GM21390 (cell line): Measurements from ENCODE around the gene BNC2.
"Not testable (repeated sequence)": the region's sequence is repeated elsewhere in the genome, so short reads cannot be mapped to it uniquely, and the experiment has no call there.

ENCODE experiments used
- ATAC-seq: cut with Tn5 transposase; IDR thresholded peaks from one replicate; pipeline ENCODE4 v1.9.1; 2021; ENCODE audit not compliant: unreplicated experiment

Gene BNC2

DNA sequence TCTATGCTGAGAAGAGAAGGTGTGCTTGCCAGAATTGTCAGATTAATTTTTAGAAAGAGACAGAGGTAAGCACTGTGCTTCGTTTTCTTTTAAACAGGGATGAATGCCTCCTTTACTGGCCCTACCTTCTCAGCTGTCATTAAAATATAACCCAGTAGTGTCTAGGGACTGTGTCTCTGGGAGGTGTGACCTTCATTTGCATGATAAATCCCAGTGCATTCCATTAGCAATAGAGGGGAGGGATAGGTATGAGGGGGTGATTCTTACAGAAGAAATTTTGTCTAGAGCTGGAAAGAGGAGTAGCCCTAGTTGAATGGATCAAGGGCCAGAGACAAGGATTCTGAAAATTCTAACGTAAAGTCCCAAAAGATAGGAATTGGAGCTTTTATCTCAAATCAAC lies 351.5 kb downstream of the BNC2 start:
- ATAC-seq: no peak

DNA sequence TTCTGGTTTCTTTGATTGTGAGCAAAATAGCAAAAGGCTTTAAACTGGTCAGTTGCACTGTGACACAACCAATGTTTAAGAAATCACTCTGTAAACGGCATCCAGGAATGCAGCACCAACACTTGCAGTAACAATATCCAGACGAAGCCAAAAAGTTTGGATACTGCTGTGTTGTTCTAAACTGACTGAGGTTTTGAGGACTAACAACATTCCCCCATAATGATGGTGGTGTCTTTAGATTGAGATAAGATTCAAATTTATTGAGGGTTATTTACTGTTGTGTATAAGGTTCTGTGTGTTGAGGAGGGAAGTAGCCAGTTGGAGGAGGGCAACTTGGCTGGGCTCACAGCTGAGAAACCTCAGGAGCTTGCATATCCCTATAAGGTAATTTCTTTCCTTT lies 353.6 kb downstream of the BNC2 start:
- ATAC-seq: no peak

DNA sequence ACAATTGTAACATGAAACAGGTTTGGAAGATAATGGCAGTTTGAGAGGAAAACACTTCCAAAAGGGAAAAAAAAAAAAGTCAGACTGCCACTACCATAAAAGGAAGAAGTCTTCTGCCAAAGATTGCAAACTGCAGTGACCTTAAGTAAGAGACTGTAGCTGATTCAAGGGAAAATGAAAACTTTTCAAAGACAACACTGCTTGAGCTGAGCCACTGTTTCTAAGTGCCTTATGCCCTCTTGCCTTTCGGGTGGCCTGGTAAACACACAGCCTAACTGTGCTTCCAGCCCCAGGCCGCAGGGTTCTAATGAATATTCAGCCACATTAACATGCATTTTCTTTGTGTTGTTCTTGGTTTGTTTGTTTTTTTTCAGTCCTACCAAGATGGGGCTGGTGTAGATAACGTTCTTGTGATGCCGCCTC lies 354.6 kb downstream of the BNC2 start:
- ATAC-seq: no peak

DNA sequence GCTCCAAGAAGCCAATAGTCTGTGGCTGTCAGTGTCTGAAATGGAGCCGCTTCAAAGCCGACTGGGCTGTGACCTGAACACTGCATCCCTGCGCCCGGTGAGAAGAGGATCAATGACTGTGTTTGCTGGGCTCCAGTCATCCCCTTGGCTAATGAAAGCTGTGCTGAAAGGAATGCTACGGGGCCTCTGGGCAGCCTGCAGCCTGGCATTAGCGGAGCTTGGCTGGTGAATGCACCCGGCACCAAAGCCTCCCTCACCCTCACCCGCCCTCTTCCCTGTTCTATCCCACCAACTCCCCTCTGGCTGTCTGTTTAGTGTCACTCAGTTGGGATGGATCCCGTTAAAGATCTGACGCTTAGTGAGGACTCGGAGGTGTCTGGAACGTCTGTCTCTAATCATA lies 355.3 kb downstream of the BNC2 start:
- no peak for ATAC-seq

DNA sequence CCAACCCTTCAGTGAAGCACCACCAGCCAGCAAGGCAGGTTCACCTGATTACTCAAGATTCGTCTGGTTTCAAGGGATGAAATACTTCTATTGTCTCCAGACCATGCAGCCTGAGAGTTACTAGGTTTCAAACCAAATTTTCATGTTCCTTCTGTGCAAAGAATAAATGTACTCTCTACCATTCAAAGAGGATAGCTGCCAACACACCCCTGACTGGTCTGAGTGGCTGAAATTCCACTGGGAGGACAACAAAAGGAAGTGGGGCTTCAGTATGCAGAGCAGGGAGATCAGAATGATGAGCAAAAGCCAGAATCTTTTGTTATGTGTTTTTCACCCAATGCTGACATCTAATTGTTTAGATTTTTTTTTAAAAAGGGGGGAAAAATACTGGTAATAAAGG lies 356.3 kb downstream of the BNC2 start:
- ATAC-seq: no peak

DNA sequence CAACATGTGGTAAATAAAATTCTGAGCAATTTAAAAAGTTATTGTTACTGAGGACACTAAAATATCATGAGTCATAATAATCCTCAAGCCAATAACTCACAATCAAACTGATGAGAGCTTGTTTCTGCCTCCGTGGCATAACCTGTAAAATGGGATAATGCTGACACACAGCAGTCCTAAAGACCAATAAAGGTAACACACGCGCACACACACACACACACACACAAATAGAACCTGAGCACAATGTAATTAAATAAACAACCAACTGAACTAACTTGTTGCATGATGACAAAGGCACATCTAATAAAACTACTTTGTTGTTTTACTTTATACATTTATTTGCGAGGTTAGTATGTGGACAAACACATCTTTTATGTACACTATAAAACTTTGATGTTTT lies 358.2 kb downstream of the BNC2 start:
- no peak for ATAC-seq

DNA sequence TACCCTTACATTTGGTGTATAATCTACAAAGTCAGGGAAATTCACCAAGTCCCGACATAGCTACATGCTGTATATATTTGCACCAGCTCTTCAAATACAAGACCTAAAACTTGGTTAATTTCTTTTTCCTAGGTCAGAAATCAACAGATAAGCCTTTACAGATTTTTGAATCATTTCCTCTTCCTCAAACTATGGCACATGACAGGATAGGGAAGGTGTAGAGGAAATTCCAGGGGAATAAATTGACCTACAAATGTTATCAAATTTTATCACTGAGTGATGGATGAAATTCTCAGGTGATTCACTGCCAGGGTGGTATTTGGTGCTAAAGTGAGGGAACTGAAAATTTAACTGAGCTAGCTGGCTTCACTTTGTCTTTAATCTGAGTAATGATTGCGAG lies 360.0 kb downstream of the BNC2 start:
- no peak for ATAC-seq

DNA sequence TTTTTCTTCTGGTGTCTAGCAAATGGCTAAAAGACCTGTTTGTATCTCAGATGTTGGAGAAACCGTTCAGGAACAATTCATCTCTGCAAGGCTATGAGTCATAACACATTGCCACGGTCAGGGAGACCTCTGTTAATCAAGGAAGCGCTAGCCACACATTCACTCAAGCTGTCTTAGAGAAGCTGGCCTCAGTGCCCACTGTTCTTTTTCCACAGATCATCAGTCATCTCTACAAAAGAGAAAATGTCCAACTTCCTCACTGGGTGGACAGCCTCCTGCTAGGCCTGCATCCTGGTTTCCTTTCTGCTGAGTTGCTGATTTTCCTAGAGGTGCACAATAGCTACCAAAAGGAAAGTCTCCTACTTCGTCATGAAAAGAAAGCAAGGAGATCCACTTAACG lies 360.5 kb downstream of the BNC2 start:
- ATAC-seq: no peak

DNA sequence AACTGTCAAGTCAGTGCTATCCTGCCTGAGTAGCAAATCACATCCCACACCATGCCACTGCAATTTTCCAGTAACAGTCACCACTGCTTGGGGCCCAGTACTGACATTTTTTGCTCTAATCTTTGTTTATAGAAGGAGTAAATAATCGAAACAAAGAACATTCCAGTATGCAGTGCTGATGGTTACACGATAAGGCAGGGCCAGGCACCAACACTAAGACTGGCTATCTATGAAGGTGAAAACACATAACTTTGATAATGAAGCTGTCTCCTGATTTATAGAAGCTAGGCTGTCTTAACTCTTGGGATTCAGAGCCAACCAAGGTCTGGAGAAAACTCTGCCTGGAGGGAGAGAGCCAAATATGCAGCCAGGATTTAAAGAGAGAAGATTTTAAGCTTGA lies 365.3 kb downstream of the BNC2 start:
- ATAC-seq: no peak

DNA sequence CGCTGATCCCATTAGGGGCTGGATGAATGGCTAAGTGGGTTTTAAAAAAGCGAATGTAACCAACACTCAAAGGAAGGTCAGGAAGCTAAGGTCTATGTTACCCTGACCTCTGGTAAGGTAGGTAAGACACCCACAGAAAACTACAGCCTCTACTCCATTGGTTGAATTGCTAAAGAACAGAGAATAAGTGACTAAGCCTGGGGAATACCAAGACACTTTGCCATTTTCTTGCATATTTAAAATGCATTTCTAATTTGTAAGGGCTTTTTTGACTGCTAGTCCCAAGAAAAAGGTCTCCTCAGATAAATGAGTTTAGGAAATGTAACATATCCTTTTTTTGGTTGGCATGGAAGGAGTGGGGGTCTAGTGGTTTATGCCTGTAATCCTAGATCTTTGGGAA lies 368.7 kb downstream of the BNC2 start:
- no peak for ATAC-seq

DNA sequence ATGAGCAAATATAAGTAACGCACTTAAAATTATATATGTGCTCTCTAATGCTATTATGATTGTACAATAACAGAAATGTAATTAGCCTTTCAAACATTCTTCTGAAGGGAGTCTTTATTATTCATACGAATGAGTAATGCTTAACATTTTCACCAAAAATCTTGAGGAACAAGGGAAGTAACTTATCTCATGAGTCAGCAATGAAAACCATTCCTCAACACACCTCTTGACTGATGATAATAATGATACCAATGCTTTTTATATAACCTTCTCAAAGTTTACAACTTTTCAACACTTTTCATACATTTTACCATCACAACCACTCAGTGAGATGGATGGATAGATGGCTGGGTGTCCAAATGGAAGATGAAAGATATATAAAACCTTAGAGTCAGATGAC lies 369.3 kb downstream of the BNC2 start:
- ATAC-seq: no peak

DNA sequence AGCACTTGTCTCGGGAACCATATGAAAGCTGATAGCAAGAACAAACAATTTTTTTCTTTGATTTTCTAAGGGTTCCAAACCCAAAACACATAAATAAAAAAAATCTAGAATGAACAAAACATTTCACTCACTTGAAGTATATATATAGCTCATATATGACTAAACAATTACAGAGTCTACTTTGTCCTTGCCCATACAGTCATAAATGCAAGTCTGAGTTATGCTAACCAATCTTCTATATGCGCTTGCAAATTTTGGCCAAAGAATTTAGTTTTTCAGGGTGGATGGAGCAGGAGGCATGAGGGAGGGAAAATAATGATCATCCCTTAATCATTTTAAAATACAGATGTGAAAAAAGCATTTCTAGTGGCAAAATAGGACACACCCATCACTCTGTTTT lies 370.1 kb downstream of the BNC2 start:
- ATAC-seq: no peak

DNA sequence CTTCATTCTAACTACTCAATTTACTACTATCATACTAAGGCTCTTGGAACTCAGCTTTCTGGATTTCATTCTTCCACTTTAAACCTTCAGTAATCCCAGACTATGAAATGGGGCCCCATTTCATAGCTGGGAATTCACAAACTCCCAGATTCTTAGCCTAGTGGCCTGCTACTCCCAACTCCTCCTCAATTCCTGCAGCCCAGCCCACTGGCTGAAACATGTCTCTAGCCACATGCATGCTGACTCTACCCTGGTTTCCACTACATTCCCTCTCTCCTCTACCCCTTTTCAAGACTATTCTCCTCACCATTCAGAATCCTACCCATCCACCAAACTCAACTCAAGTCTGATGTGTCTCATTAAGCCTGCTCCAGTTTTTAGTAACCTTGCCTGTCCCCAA lies 370.6 kb downstream of the BNC2 start:
- no peak for ATAC-seq

DNA sequence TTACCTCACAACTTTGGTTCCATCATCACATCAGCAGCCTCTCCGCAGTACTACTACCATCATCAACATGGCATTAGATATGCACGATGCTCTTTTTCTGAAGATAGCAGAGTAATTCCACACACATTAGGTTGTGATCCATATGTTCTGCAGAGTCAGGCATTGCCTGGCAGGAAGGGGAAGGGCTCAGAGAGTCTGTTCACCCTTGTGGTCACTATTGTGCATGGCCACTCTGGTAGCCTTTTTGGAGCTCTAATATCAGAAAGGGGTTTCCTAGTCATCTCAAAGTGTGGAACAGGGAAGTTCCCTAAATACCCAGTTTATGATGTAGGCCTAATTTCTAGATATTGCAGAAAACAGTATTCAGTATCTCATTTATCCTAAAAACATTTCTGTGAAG lies 373.6 kb downstream of the BNC2 start:
- no peak for ATAC-seq

DNA sequence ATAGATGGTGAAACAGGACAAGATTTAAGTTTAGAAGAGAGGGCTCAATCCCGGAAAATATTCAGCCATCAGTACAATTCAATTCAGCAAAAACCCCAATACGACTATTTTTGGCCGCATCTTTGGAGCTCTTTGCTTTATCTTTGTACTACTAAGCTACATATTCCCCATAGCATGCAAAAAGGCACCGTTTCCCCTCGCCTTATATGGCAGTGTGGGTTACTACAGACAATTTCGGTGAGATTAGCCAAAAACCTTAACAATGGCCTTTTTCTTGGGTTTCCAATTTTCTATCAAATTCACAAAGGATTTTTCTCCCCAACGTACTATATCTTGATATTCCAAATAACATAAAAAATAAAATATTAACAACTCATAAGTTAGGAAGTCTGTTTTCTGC lies 382.6 kb downstream of the BNC2 start:
- no peak for ATAC-seq

DNA sequence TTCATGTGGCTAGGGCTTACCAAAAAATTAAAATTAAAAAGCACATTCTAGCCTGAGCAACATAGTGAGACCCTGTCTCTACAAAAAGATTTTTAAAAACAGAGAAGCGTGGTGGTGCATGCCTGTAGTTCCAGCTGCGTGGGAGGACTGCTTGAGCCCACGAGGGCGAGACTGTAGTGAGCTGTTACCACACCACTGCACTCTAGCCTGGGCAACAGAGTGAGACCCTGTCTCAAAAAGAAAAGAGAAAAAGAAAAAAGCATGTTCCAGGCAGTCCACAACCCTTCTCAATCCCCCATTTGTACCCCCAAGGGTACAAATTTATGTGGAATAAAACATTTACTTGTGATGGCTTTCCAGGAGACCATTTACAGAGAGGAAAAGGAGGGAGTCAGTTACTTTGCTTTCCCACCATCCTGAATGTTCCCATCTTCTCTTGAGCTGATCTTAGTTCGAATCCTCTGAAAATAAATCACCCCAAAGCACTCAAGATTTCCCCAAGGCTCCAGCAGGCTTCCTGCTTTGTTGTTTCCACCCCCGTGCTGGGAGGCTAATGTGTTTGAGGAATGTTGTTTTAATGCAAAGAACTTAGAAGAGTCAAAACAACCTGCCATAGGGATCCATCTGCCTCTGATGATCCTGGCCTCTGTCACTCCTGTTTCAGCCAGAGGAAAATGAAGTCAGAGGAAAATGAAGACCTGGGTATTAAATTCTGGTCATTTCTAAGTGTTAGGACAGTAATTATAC lies 384.7 kb downstream of the BNC2 start:
- ATAC-seq: no peak

DNA sequence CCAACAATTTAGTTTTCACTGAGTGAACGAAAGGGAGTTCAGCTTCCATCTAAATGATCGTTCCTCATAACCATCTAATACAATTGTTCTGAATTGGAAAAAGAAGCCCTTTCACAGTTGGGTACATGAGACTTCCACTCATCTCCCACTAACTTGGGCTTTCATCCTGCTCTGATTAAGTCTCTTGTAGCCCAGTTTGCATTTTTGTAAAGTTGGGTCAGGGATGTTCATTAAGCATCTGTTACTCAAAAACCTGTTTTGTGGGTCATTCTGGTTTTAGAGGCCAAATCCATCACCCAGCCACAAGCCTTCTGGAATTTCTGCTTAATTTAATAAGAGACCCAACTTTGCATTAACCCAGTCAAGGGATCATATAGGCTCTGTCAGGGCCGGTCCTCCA lies 385.3 kb downstream of the BNC2 start:
- ATAC-seq: no peak

DNA sequence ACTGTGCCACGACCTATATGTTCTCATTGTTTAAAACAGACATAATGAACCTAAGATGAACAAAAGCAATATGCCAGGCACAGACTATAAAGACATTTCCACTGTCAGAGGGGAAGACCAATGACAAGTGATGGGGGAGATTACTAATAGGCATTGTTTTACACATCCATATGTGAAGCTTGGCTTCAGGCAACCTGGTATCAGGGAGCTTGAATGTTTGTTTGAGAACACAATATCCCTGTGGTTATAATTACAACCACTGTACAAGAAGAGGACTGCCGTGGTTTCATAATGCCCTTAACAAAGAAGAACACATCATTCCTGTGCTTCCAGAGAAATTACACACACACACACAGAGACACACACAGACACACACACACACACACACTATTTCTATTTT lies 385.7 kb downstream of the BNC2 start:
- no peak for ATAC-seq

DNA sequence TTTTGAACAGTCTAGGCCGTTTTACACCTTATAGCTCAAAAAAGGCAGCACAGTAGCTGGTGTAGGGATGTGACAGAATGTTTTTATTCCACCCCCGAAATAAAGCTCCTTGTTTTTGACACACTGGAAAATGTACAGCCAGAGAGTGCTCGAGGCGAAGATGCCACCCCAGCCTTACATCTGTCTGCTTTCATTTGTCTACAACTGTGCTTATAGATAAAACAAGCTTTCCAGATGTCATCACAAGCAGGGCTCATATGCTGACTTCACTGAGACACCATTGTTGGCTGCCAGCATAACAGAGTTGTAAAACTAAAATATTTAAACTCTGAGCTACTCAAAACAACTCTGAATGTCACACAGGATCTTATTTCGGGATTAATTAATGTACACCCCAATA lies 386.3 kb downstream of the BNC2 start:
- ATAC-seq: no peak

DNA sequence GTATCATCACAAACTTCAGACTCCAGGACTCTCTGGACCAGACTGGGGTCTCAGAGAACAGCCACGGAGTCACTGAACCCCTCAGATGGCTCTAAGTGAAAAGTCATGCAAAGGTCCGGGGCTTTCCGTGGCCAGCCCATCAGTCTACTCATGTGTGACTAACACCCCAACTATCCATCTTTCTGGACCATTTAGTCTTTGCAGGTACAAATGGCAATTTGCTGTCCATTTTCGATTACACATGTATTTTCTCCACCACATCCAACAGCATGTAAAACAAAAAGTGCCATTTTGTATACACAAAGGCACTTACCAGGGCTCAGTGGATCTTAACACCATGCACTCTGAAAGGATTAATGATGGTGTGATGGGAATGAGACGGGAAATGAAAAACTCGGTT lies 387.7 kb downstream of the BNC2 start:
- no peak for ATAC-seq

DNA sequence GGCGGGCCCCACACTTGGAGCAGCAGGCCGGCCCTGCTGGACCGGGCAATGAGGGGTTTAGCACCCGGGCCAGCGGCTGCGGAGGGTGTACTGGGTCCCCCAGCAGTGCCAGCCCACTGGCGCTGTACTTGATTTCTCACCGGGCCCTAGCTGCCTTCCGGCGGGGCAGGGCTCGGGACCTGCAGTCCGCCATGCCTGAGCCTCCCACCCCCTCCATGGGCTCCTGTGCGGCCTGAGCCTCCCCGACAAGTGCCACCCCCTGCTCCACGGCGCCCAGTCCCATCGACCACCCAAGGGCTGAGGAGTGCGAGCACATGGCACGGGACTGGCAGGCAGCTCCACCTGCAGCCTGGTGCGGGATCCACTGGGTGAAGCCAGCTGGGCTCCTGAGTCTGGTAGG lies 389.9 kb downstream of the BNC2 start:
- not testable (repeated sequence) for ATAC-seq

DNA sequence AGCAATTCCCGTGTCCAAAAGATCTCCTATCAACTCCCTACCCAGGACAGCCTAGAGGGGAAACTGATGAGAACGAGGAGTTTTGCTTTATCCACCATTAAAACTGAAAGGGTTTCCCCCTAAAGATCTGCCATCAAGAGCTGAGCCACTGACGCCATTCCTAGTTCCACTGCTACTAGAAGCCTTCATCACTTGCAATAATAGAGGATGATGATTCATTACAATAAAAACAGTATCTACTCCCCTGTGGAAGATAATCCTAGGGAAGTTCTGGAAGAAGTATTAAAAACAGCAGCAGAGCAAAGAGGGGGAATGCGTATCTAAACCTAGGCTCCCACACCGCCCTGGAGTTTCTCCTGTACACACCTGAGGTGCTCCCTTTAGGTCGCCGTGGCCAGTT lies 394.5 kb downstream of the BNC2 start:
- ATAC-seq: no peak

DNA sequence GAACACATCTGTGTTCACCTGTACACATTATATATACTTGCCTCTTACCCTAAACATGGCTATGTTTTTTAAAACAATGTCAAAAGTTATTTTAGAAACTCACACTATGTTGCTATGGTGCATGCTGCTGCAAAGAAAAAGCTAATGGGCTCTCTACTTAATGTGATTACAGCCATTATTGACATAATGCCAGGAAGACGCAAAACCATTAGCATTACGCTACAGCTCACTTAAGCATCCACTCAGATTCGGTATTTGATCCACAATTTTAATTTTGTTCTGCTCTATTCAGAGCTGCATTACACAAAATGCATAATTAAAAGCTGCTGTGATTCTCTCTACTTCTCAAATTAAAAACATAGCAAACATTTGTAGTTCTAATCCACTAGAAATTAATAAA lies 395.2 kb downstream of the BNC2 start:
- no peak for ATAC-seq

DNA sequence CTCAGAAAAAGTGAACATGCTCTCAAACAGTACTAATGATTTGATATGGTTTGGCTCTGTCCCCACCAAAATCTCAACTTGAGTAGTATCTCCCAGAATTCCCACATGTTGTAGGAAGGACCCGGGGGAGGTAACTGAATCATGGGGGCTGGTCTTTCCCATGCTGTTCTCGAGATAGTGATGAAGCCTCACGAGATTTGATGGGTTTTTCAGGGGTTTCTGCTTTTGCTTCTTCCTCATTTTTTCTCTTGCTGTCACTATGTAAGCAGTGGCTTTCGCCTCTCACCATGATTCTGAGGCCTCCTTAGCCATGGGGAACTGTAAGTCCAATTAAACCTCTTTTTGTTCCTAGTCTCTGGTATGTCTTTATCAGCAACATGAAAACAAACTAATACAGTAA lies 401.3 kb downstream of the BNC2 start:
- no peak for ATAC-seq
